ENCODE data around the gene COL20A1.
"Not testable (repeated sequence)": the region's sequence is repeated elsewhere in the genome, so short reads cannot be mapped to it uniquely, and the experiment has no call there.

The COL20A1 gene

DNA sequence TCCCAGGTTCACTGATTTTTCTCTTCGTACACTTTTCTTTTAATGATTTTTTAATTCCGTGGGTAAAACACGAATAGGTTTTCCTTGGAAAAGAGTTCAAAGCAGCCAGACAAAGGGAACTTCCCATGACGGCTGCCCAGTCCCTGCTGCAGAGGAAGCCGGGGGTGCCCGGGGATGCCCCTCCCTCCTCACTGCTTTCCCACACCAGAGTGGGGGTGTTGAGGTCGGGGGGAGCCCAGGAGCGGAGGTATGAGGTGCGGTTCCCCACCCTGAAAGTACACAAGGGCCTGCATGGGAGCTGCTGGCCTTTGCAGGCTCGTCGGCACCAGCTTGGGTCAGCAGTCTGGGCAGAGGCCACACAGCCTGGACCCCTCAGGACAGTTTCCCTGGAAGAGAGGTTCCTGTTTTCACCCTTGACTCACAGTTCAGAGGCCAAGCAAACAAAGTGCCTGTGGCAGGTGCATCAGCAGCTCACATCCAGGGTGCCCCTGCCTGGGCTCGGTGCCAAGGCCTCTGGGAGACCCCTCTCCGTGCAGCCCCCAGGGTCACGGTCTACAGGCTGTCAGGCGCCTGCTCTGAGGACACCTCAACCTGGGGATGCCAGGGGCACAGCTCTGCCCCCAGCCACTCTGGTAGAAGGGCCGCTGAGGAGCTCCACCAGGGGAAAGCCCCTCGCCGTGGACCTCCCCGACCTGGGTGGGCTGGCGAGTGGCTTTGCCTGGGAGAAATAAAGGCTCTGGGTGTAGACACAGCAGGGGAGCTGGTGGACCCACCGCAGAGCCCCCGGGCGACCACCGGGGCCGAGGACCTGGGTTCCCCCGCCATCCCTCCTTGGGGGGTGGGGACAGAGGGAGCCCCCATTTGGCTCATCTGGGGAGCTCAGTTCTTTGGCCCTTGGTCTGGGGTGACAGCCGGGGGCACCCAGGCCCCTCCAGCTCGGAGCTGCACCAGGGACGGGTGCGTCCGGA, 83.6 kb downstream of the COL20A1 start:
- DNase-seq (ENCODE audit: low read depth): no peak
- H3K4me3 ChIP-seq (ENCODE audit: low read depth, low read length): no peak overlapping the region
- TF ChIP-seq, protein P1, sequence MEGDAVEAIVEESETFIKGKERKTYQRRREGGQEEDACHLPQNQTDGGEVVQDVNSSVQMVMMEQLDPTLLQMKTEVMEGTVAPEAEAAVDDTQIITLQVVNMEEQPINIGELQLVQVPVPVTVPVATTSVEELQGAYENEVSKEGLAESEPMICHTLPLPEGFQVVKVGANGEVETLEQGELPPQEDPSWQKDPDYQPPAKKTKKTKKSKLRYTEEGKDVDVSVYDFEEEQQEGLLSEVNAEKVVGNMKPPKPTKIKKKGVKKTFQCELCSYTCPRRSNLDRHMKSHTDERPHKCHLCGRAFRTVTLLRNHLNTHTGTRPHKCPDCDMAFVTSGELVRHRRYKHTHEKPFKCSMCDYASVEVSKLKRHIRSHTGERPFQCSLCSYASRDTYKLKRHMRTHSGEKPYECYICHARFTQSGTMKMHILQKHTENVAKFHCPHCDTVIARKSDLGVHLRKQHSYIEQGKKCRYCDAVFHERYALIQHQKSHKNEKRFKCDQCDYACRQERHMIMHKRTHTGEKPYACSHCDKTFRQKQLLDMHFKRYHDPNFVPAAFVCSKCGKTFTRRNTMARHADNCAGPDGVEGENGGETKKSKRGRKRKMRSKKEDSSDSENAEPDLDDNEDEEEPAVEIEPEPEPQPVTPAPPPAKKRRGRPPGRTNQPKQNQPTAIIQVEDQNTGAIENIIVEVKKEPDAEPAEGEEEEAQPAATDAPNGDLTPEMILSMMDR (IDR thresholded peaks at IDR 0.05; ENCODE audit: control insufficient read depth, extremely low read depth, insufficient read depth): no peak

DNA sequence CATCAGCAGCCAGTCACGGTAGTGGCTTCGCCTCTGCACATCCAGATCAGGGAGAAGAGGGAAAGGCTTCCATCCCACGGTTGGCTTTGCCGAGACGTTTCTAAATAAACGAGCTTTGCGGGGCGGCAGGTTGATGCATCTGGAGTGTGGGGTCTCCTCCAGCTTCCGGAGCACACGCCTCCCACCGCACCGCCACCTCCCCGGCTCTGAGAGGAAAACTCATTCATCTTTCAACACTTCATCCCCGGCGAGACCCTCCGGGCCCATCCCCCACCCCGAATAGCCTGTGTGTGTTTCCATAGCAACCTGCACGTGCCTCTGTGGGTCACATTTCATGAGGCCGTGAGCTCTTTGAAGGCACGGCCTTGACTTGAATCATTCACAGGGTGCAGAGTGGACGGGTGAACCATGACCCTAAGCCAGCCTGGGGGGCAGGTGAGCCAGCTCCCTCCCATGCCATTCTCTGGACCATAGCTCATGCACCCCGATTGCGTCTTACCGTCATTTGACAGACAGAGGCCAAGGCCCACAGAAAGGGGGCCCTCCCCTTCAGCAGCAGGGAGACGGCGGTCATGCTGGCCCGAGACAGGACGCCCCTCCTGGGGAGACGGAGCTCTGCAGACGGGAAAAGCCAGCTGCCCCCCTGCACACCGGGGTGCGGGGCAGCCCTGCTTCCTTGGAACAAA, 84.4 kb downstream of the COL20A1 start:
- TF ChIP-seq, protein P1 (IDR thresholded peaks at IDR 0.05; ENCODE audit: control insufficient read depth, extremely low read depth, insufficient read depth): no peak
- no peak overlapping the region for H3K4me3 ChIP-seq (ENCODE audit: low read depth, low read length)
- no peak for DNase-seq (ENCODE audit: low read depth)

DNA sequence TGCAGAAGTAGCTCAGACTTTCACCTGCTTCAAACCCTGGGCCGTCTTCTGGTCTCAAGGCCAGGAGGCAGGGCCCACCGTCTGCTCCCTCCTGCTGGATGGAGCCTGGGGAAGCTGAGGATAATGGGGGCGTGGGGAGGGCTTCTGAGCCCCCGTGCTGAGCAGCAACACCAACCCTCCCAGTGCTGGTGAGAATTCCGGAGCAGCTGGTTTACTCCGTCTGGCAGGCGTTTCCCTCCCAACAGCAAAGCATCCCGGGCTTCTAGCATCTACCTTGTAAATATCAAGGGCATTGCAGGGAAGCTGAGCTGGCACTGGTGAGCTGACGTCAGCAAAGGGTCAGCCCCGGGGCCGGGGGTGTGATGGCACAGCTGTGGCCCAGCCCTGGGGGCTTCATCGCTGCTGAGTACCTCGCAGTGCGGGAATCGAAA, 85.0 kb downstream of the COL20A1 start:
- DNase-seq (ENCODE audit: low read depth): no peak
- H3K4me3 ChIP-seq (ENCODE audit: low read depth, low read length): no peak overlapping the region
- TF ChIP-seq, protein P1 (IDR thresholded peaks at IDR 0.05; ENCODE audit: control insufficient read depth, extremely low read depth, insufficient read depth): no peak

DNA sequence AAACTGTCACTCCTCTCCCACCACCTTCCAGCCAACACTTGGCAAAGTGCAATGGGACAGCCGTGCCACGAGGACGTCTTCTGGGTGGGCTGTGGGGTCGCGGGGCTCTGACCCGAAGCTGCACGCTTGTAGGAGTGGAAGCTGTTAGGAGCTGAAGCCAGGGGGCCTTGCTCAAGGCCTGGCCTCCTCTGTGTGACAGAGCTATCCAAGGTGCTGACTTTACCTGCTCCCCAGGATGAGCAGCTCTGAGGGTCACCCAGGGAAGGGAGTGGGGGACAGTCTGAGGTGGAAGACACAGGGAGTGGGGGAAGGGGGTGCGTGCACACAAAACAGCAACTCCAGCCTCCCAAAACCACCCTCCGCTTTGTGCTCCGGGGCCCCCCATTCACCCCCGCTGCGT, 85.6 kb downstream of the COL20A1 start:
- no peak overlapping the region for H3K4me3 ChIP-seq (ENCODE audit: low read depth, low read length)
- no peak for DNase-seq (ENCODE audit: low read depth)
- TF ChIP-seq, protein P1 (IDR thresholded peaks at IDR 0.05; ENCODE audit: control insufficient read depth, extremely low read depth, insufficient read depth): 0 out of 2 replicates have a peak, but pooled peaks have one; percentile 4

DNA sequence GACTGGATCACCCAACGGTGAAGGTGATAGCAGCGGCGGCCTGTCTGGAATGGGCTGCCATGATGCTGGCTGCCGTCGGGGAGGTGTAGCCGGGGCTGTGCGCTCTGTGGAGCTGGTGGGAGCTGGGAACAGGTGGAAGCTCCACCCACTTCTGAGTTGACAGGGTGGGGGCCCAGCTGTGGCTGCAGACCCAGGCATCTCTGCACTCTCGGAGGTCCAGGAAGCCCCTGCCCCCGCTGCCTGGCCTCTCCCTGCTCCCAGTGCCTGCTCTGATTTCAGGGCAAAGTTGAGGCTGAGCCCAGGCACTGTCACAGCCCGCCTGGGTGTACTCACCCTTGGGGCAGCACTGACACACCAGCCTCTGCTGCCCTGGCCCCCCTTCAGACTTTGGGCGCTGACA, 86.3 kb downstream of the COL20A1 start:
- DNase-seq (ENCODE audit: low read depth): no peak
- TF ChIP-seq, protein P1 (IDR thresholded peaks at IDR 0.05; ENCODE audit: control insufficient read depth, extremely low read depth, insufficient read depth): no peak
- no peak overlapping the region for H3K4me3 ChIP-seq (ENCODE audit: low read depth, low read length)

DNA sequence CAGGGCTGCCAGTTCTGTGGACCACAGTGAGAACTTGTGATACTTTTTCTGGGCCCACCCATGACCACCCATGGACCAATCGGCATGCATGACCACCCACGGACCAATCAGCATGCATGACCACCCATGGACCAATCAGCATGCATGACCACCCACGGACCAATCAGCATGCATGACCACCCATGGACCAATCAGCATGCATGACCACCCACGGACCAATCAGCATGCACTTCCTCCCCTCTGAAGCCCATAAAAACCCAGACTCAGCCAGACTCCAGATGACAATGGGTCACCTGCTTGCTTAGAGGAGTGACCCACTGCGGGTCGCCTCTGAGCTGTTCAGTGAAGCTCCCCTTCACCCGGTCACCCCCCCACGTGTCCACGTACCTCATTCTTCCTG, 86.9 kb downstream of the COL20A1 start:
- DNase-seq (ENCODE audit: low read depth): not testable (repeated sequence)

DNA sequence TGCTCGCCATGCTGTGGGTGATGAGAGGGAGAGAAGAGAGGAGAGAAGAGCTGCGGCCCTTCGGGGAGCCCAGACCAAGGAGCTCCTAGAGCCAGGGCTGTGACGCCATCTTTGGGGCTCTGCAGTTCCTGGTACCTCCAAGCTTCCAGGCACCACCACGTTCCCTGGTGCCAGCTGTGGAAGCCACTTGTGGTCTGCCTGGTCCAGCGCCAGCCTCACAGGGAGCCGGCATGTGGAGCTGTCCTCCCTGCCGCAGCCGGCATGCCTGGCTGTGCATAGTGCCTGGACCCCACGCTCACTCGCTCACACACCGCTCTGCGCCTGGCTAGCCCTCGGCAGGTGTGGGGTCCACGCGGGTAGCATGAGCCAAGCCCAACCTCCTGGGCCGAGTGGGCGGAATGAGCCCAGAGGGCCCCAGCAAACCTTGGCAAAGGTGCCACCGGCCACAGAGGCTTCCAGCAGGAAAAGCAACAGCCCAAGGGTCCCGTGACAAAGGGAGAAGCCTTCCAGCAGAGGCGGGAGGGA, 87.4 kb downstream of the COL20A1 start:
- DNase-seq (ENCODE audit: low read depth): no peak
- H3K4me3 ChIP-seq (ENCODE audit: low read depth, low read length): no peak overlapping the region
- TF ChIP-seq, protein P1 (IDR thresholded peaks at IDR 0.05; ENCODE audit: control insufficient read depth, extremely low read depth, insufficient read depth): no peak

More for the DNA sequence above, 86.9 kb downstream of the COL20A1 start:
- H3K4me3 ChIP-seq (ENCODE audit: low read depth, low read length): not testable (repeated sequence)
